ENCODE data around the gene MOV10L1. TPM values are rescaled to one million over a fixed set of nuclear protein-coding genes. Genes with fewer than 3 reads are reported as not detected.

Gene MOV10L1
- total RNA-seq, 1 donor from 2014 or later = not detected

DNA sequence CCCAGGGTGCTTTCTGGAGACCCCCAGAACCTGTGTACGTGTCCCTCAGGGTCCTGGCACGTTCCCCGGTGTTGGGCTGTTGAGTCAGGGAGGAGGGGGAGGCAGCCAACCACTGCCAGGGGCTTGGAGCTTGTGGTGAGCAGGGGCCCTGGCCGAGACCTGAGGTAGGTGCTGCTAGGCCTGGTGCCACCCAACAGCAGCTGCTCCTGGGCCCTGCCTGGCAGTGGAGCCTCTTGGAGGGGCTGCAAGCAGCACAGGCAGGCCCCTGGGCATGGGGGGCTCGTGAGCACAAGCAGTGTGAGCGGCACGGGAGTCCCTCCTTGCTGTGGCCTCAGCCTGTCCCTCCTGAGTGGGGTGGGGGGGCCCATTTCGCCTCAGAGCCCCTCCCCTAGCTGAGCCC, 103.8 kb downstream of the MOV10L1 start:
- H3K27ac Mint-ChIP-seq = no peak overlapping the region
- ATAC-seq (ENCODE audit: low read depth) = no peak
- no peaks in the 10 kb centered on the region for H3K27me3 Mint-ChIP-seq
- no peak for DNase-seq
- ChIA-PET POLR2A (interaction anchor here (1.9 to 5.3 kb wide), 6 partner anchors 8 to 257 kb away, joined by 5 to 80 read pairs (median 49); partner anchors contain the start of genes PANX2 and SELENOO), CTCF (no interaction called here)
- no peak overlapping the region for H3K4me3 Mint-ChIP-seq
- TF ChIP-seq, protein P1, sequence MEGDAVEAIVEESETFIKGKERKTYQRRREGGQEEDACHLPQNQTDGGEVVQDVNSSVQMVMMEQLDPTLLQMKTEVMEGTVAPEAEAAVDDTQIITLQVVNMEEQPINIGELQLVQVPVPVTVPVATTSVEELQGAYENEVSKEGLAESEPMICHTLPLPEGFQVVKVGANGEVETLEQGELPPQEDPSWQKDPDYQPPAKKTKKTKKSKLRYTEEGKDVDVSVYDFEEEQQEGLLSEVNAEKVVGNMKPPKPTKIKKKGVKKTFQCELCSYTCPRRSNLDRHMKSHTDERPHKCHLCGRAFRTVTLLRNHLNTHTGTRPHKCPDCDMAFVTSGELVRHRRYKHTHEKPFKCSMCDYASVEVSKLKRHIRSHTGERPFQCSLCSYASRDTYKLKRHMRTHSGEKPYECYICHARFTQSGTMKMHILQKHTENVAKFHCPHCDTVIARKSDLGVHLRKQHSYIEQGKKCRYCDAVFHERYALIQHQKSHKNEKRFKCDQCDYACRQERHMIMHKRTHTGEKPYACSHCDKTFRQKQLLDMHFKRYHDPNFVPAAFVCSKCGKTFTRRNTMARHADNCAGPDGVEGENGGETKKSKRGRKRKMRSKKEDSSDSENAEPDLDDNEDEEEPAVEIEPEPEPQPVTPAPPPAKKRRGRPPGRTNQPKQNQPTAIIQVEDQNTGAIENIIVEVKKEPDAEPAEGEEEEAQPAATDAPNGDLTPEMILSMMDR (IDR thresholded peaks at IDR 0.05) = no peak
- no peaks in the 10 kb centered on the region for H3K9me3 Mint-ChIP-seq
- peaks cover 69% of the 10 kb centered on the region for H3K4me1 Mint-ChIP-seq
- H3K36me3 Mint-ChIP-seq (ENCODE audit: low read depth) = peaks cover 22% of the 10 kb centered on the region
- intact Hi-C loops (cut with micrococcal nuclease) = loop anchor here (5.0 kb wide), 1 partner anchor 366 kb away; the partner anchor contains the start of gene BRD1

DNA sequence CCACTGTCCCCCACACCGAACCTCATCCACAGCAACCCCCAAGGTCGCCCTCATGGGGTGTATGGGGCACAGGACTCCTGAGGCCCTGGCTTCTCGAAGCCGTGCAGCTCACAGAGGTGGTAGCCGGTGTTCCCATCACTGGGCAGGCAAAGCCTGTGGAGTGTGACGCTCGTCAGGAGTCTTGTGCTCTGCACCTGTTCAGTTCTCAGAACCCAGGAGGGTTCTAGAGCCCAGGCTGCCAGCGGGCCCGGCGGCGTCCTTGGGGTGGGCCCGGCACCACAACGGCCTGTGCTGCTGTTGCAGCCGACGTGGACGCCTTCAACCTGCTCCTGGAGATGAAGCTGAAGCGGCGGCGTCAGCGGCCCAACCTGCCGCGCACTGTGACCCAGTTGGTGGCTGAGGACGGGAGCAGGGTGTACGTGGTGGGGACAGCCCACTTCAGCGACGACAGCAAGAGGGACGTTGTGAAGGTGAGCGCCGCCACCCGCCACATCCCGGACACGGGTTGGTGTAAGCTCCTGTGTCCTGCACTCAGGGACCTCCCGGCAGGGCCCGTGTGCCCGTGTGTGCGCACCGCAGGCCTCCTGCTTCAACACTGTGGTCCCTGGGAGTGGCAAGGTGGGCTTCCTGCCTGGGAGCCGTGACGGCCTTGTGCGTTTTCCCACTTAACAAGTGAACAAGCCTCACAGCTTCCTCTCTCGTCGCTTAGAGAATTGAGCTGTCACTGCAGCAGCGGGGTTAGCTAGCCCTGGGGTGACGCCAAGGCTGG, 104.4 kb downstream of the MOV10L1 start:
- H3K4me1 Mint-ChIP-seq = peaks cover 63% of the 10 kb centered on the region
- H3K27me3 Mint-ChIP-seq = no peaks in the 10 kb centered on the region
- H3K4me3 Mint-ChIP-seq = no peak overlapping the region
- TF ChIP-seq, protein P1 (IDR thresholded peaks at IDR 0.05) = no peak
- ATAC-seq (ENCODE audit: low read depth) = no peak
- H3K9me3 Mint-ChIP-seq = no peaks in the 10 kb centered on the region
- CTCF ChIA-PET = interaction anchor here (0.7 kb wide), 1 partner anchor 45 kb away, joined by 3 read pairs; no protein-coding TSS in a partner anchor
- H3K36me3 Mint-ChIP-seq (ENCODE audit: low read depth) = peaks cover 22% of the 10 kb centered on the region
- H3K27ac Mint-ChIP-seq = peak overlapping the region; percentile 56
- no peak for DNase-seq
- intact Hi-C loops (cut with micrococcal nuclease) = loop anchor here (5.0 kb wide), 1 partner anchor 367 kb away; the partner anchor contains the start of gene BRD1
- POLR2A ChIA-PET = interaction anchor here (4.2 to 5.3 kb wide), 2 partner anchors 13 to 21 kb away, joined by 20 to 80 read pairs; partner anchors contain the start of gene PANX2

DNA sequence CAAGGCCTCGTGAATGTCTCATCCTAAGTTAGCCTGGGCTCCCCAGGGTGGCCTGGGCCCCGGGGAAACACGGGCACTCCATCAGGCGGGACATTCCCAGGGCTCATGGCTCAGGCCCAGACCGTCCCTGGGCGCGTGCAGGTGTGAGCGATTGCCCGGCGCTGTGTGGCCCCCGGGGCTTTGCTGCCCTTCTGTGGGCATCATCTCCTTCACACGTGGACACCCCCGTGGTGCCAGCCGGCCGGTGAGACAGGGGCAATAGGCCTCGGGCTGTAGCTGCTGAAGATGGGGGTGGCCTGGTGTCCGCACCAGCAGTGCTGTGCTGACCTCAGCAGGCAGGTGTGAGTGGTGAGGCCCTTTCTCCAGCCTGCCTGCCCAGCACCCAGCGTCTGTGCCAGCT, 106.5 kb downstream of the MOV10L1 start:
- ATAC-seq (ENCODE audit: low read depth) (no peak), DNase-seq (no peak)
- Mint-ChIP-seq H3K4me1 (peaks cover 50% of the 10 kb centered on the region), H3K4me3 (no peak overlapping the region), H3K27me3 (no peaks in the 10 kb centered on the region), H3K36me3 (ENCODE audit: low read depth) (peaks cover 24% of the 10 kb centered on the region), H3K27ac (no peak overlapping the region), H3K9me3 (no peaks in the 10 kb centered on the region)
- CTCF ChIA-PET = no interaction called here
- intact Hi-C loops (cut with micrococcal nuclease) = no loop called here
- POLR2A ChIA-PET = interaction anchor here (0.7 to 4.2 kb wide), 3 partner anchors 10 to 119 kb away, joined by 3 to 20 read pairs (median 4); no protein-coding TSS in a partner anchor
- TF ChIP-seq, protein P1 (IDR thresholded peaks at IDR 0.05) = no peak

GRCh38 chr22:50197000-50197800, 107.4 kb downstream of the MOV10L1 start:
- H3K4me1 Mint-ChIP-seq = peaks cover 46% of the 10 kb centered on the region
- intact Hi-C loops (cut with micrococcal nuclease) = no loop called here
- CTCF ChIA-PET = no interaction called here
- POLR2A ChIA-PET = interaction anchor here (0.7 to 4.2 kb wide), 4 partner anchors 10 to 118 kb away, joined by 3 to 20 read pairs (median 5); no protein-coding TSS in a partner anchor
- TF ChIP-seq, protein P1 (IDR thresholded peaks at IDR 0.05) = no peak
- H3K36me3 Mint-ChIP-seq (ENCODE audit: low read depth) = peaks cover 24% of the 10 kb centered on the region
- H3K27me3 Mint-ChIP-seq = no peaks in the 10 kb centered on the region
- no peak overlapping the region for H3K4me3 Mint-ChIP-seq
- DNase-seq (no peak), ATAC-seq (ENCODE audit: low read depth) (no peak)
- no peak overlapping the region for H3K27ac Mint-ChIP-seq
- H3K9me3 Mint-ChIP-seq = no peaks in the 10 kb centered on the region
